ENCODE measurements around the gene CES3.

GRCh38 chr16:66923866-66924265 lies 37.2 kb upstream of the CES3 start:
- TF ChIP-seq CTCF (IDR thresholded peaks at IDR 0.05) (no peak), POLR2A (IDR thresholded peaks at IDR 0.05) (no peak), POLR2AphosphoS5 (IDR thresholded peaks at IDR 0.05; ENCODE audit: insufficient read depth in 1 of 2, low read depth in 1 of 2) (no peak)

Data from vagina (tissue), 2 donors.